ENCODE measurements around the gene CLN5. TPM values are rescaled to one million over a fixed set of nuclear protein-coding genes. Genes with fewer than 3 reads are reported as not detected.

The CLN5 gene
- total and polyA plus RNA-seq, 2 experiments from 2014 or later, result 6.5 to 9.5 TPM

- Histone ChIP-seq H3K27me3 (ENCODE audit: insufficient read depth) (no peaks in the 10 kb centered on the region), H3K79me2 (replicated peaks; ENCODE audit: insufficient read depth) (peaks cover 61% of the 10 kb centered on the region), H3F3A (replicated peaks; ENCODE audit: low read depth) (no peaks in the 10 kb centered on the region), H3K4me3 (no peak overlapping the region), H4K20me1 (replicated peaks; ENCODE audit: insufficient read depth) (peaks cover 7% of the 10 kb centered on the region), H3K36me3 (ENCODE audit: insufficient read depth) (peaks cover 30% of the 10 kb centered on the region), H2AFZ (no peak overlapping the region), H3K27ac (ENCODE audit: low read depth) (no peak overlapping the region), H3K4me1 (ENCODE audit: insufficient read depth) (no peaks in the 10 kb centered on the region), H3K4me2 (no peak overlapping the region), H3K9me2 (ENCODE audit: insufficient read depth) (no peaks in the 10 kb centered on the region)
- DNase-seq (ENCODE audit: low spot score) (no peak), ATAC-seq (no peak)
- Mint-ChIP-seq H3K27ac (no peak overlapping the region), H3K9me3 (no peaks in the 10 kb centered on the region), H3K27me3 (ENCODE audit: insufficient read depth, low read depth, poor library complexity) (no peaks in the 10 kb centered on the region), H3K4me3 (no peak overlapping the region), H3K36me3 (ENCODE audit: low read depth) (peaks cover 43% of the 10 kb centered on the region), H3K4me1 (no peaks in the 10 kb centered on the region)
- TF ChIP-seq EZH2 (IDR thresholded peaks at IDR 0.05; ENCODE audit: low read depth, unreplicated experiment) (no peak), STAT1 (IDR thresholded peaks at IDR 0.05; ENCODE audit: unreplicated experiment) (no peak), ETS1 (IDR thresholded peaks at IDR 0.05) (no peak), ZNF114 (CRISPR knock-in tag; IDR thresholded peaks at IDR 0.05) (no peak), EZH2phosphoT487 (IDR thresholded peaks at IDR 0.05; ENCODE audit: unreplicated experiment) (no peak), ZNF331 (CRISPR knock-in tag; IDR thresholded peaks at IDR 0.05; ENCODE audit: low read depth) (no peak), POLR2AphosphoS5 (IDR thresholded peaks at IDR 0.05; ENCODE audit: low read depth) (no peak), CREB1 (CRISPR knock-in tag; IDR thresholded peaks at IDR 0.05; ENCODE audit: low read depth) (no peak), JUNB (IDR thresholded peaks at IDR 0.05; ENCODE audit: unreplicated experiment) (no peak), NANOG (IDR thresholded peaks at IDR 0.05; ENCODE audit: borderline replicate concordance) (no peak), ZNF462 (CRISPR knock-in tag; IDR thresholded peaks at IDR 0.05) (no peak), CTCF (conservative IDR thresholded peaks at IDR 0.05; ENCODE audit: low read depth in 2 of 2) (no peak)
- TF ChIP-seq, protein P1, sequence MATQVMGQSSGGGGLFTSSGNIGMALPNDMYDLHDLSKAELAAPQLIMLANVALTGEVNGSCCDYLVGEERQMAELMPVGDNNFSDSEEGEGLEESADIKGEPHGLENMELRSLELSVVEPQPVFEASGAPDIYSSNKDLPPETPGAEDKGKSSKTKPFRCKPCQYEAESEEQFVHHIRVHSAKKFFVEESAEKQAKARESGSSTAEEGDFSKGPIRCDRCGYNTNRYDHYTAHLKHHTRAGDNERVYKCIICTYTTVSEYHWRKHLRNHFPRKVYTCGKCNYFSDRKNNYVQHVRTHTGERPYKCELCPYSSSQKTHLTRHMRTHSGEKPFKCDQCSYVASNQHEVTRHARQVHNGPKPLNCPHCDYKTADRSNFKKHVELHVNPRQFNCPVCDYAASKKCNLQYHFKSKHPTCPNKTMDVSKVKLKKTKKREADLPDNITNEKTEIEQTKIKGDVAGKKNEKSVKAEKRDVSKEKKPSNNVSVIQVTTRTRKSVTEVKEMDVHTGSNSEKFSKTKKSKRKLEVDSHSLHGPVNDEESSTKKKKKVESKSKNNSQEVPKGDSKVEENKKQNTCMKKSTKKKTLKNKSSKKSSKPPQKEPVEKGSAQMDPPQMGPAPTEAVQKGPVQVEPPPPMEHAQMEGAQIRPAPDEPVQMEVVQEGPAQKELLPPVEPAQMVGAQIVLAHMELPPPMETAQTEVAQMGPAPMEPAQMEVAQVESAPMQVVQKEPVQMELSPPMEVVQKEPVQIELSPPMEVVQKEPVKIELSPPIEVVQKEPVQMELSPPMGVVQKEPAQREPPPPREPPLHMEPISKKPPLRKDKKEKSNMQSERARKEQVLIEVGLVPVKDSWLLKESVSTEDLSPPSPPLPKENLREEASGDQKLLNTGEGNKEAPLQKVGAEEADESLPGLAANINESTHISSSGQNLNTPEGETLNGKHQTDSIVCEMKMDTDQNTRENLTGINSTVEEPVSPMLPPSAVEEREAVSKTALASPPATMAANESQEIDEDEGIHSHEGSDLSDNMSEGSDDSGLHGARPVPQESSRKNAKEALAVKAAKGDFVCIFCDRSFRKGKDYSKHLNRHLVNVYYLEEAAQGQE (IDR thresholded peaks at IDR 0.05; ENCODE audit: unreplicated experiment), result no peak
Measured at GRCh38 chr13:77016251-77016812, 24.5 kb downstream of the CLN5 start.

All from GM23338 (cell line).